Measurements from ENCODE around the gene DLL1. TPM values are rescaled to one million over a fixed set of nuclear protein-coding genes. Genes with fewer than 3 reads are reported as not detected.

The DLL1 gene
- total and polyA plus RNA-seq, 3 donors from 2014 or later = 2.8 to 5.5 (median 4.6) TPM

DNA sequence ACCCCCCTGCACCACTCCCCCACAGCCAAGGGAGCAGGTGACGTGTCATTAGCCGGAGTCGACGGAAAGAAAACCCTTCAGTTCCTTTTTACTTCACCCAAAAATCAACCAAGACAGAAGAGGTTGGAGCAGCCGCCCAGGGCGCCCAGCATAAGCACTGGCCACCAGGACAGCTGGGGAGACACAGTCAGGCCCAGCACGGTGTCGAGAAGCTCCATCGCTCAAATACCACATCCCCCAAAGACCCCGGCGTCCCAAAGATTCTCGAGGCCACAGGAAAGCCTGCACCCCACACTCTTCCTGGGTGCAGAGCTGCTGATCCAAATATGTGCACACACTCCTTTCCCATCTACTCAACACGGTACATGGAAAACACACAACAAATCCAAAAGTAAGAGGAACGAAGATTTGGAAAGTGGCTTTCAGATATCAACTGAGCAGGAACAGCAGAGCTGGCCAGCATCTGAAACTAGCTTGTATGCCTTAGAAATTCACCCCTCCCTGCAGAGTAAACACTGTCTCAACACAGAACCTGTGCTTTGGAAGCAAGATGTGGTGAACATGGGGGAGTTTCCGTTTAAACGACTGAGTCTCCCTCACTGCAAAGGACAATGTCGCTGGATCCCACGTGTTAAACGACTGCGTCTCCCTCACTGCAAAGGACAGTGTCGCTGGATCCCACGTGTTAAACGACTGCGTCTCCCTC, 54.6 kb downstream of the DLL1 start:
- Histone ChIP-seq H3K36me3 (ENCODE audit: low read depth, missing control alignments) (no peaks in the 10 kb centered on the region), H3K27ac (no peak overlapping the region), H3K9me3 (no peaks in the 10 kb centered on the region), H3K27me3 (no peaks in the 10 kb centered on the region), H3K4me1 (peaks cover 6% of the 10 kb centered on the region), H3K4me3 (no peak overlapping the region)
- no peak for TF ChIP-seq POLR2A (IDR thresholded peaks at IDR 0.05)
- TF ChIP-seq, protein P1, sequence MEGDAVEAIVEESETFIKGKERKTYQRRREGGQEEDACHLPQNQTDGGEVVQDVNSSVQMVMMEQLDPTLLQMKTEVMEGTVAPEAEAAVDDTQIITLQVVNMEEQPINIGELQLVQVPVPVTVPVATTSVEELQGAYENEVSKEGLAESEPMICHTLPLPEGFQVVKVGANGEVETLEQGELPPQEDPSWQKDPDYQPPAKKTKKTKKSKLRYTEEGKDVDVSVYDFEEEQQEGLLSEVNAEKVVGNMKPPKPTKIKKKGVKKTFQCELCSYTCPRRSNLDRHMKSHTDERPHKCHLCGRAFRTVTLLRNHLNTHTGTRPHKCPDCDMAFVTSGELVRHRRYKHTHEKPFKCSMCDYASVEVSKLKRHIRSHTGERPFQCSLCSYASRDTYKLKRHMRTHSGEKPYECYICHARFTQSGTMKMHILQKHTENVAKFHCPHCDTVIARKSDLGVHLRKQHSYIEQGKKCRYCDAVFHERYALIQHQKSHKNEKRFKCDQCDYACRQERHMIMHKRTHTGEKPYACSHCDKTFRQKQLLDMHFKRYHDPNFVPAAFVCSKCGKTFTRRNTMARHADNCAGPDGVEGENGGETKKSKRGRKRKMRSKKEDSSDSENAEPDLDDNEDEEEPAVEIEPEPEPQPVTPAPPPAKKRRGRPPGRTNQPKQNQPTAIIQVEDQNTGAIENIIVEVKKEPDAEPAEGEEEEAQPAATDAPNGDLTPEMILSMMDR (IDR thresholded peaks at IDR 0.05) = no peak
- intact Hi-C loops (cut with DNase I; ENCODE audit: low total_unique reads) = no loop called here
- 77 to 82% methylated on average over 20 to 24 of the region's 24 CpGs for WGBS, 2 donors
- DNase-seq = no peak

DNA sequence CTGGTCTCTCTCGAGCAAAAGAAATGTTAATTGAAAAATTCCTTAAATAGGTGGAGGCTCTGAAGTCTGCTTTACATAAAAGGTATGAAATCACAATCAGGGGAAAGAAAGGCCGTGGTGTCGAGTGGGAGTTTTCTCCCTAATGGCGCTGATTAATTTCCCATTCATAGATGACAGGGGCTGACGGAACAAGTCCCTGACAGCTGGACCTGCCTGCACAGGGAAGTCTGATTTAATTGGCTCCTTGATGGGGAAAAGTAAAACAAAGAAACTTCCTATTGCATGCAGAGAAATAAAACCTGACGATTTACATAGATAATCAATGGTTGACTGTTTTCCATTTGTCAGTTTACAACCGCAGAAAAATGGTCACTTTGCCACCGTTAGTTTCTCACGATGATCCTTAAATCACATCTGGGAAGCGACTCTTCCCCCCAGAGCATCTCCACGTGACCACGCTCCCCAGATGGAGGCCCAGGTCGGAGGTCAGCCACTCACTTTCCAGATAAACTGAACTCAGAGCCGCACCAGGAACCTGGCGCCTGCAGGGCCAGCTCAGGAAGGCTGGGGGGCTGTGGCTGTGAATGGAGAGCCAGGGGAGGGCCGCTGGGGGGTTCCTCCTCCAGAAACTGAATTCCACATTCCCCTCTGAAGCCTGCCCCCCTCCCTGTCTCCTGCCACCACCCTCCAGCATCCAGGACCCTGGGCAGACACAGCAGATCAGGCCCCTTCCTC, 55.3 kb downstream of the DLL1 start:
- Histone ChIP-seq H3K4me1 (peaks cover 6% of the 10 kb centered on the region), H3K36me3 (ENCODE audit: low read depth, missing control alignments) (no peaks in the 10 kb centered on the region), H3K27ac (no peak overlapping the region), H3K9me3 (no peaks in the 10 kb centered on the region), H3K4me3 (no peak overlapping the region), H3K27me3 (no peaks in the 10 kb centered on the region)
- 88 to 89% methylated on average over 13 to 16 of the region's 16 CpGs for WGBS, 2 donors
- intact Hi-C loops (cut with DNase I; ENCODE audit: low total_unique reads) = no loop called here
- TF ChIP-seq, protein P1 (IDR thresholded peaks at IDR 0.05) = no peak
- TF ChIP-seq POLR2A (IDR thresholded peaks at IDR 0.05) = no peak
- DNase-seq = no peak

DNA sequence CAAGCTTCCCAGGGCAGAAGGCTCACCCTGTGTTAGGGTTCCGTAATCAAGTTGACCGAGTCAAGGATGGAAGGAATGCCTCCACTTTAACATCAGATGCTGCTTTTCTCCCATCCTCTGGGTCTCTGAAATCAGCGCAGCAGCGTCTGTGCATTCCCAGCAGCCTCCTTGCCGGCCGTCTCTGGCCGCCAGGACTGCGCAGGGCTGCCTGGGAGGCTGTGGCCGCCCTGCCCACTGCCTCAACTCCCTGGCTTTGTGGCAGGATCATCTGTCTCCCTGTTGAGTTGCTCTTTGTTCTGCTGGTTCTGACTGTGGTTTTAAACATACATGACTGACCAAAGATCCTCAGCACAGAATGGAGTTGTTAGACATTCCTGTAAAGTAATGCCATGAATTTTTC, 56.5 kb downstream of the DLL1 start:
- Histone ChIP-seq H3K36me3 (ENCODE audit: low read depth, missing control alignments) (no peaks in the 10 kb centered on the region), H3K27ac (no peak overlapping the region), H3K4me1 (peaks cover 6% of the 10 kb centered on the region), H3K4me3 (no peak overlapping the region), H3K27me3 (no peaks in the 10 kb centered on the region), H3K9me3 (no peaks in the 10 kb centered on the region)
- WGBS, 2 donors = 91 to 98% methylated on average over 9 of the region's 9 CpGs
- intact Hi-C loops (cut with DNase I; ENCODE audit: low total_unique reads) = no loop called here
- no peak for DNase-seq
- TF ChIP-seq, protein P1 (IDR thresholded peaks at IDR 0.05) = no peak
- no peak for TF ChIP-seq POLR2A (IDR thresholded peaks at IDR 0.05)

DNA sequence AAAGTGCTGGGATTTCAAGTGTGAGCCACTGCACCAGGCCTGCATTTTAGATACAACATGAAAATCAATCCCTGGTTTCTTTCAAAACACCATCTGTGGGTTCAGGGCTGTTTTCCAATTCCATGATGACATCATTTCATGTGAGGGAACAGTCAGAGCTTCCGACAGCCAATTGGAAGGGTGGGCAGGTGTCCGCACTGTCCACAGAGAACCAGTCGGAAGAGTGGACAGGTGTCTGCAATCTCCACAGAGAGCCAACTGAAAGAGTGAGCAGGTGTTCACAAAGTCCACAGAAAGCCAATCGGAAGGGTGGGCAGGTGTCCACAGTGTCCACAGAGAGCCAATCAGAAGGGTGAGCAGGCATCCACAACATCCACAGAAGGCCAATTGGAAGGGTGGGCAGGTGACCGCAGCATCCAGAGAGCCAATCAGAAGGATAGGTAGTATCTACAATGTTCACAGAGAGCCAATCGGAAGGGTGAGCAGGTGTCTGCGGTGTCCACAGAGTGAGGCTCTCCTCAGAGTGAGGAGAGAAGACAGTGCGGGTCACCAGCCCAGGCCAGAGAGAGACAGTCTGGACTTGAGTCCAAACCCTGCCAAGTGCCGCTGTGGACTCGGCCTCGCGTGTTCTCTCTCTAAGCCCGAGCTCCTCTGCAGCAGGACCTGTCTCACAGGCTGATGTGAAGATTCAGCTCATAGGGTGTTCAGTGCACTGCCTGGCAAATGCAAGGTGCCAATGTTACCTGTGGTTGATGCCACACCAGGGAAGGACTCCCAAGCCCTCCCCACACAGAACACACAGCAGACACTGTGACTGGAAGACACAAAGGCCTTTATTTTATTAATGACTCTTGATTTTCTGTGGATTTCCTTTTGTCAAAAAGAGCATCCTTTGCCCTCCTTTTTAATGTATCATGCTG, 57.3 kb downstream of the DLL1 start:
- 85 to 95% methylated on average over 6 to 13 of the region's 13 CpGs for WGBS, 2 donors
- H3K4me1 ChIP-seq = peaks cover under 1% of the 10 kb centered on the region
- no peak overlapping the region for H3K27ac ChIP-seq
- H3K4me3 ChIP-seq = no peak overlapping the region
- no peak for DNase-seq
- TF ChIP-seq, protein P1 (IDR thresholded peaks at IDR 0.05) = no peak
- no peak for TF ChIP-seq POLR2A (IDR thresholded peaks at IDR 0.05)
- no peaks in the 10 kb centered on the region for H3K36me3 ChIP-seq (ENCODE audit: low read depth, missing control alignments)
- H3K9me3 ChIP-seq = no peaks in the 10 kb centered on the region
- intact Hi-C loops (cut with DNase I; ENCODE audit: low total_unique reads) = no loop called here
- H3K27me3 ChIP-seq = no peaks in the 10 kb centered on the region

Small RNA genes within 50 kb of the gene (microRNA-seq; reads per million reads assigned to microRNA genes)
- gene MIR4644 (ENCODE audit: borderline number of aligned reads in 2 of 2, borderline replicate concordance in 1 of 2) = 0 reads per million in 2 donors

Small RNA genes within 50 kb of the gene (small RNA-seq; reads per million reads assigned to genes)
- gene MIR4644 = 0 reads per million in 2 donors

Other genes with a start within 250 kb of the DLL1 start
- gene FAM120B, start 15.7 kb upstream of the DLL1 start, total RNA-seq = 10 to 100 TPM; 40.6 to 62.2 TPM
- gene FAM120B, start 15.7 kb upstream of the DLL1 start, polyA plus RNA-seq (ENCODE audit: insufficient read depth, low read depth, low replicate concordance) = 33.8 TPM